GM21423 (cell line): ENCODE measurements around the gene EMC1.
"Not testable (repeated sequence)": the region's sequence is repeated elsewhere in the genome, so short reads cannot be mapped to it uniquely, and the experiment has no call there.

Experiments used
- ATAC-seq: cut with Tn5 transposase; IDR thresholded peaks from one replicate; pipeline ENCODE4 v1.9.1; 2021; ENCODE audit warnings: mild to moderate bottlenecking, moderate library complexity; ENCODE audit not compliant: unreplicated experiment

The EMC1 gene

DNA sequence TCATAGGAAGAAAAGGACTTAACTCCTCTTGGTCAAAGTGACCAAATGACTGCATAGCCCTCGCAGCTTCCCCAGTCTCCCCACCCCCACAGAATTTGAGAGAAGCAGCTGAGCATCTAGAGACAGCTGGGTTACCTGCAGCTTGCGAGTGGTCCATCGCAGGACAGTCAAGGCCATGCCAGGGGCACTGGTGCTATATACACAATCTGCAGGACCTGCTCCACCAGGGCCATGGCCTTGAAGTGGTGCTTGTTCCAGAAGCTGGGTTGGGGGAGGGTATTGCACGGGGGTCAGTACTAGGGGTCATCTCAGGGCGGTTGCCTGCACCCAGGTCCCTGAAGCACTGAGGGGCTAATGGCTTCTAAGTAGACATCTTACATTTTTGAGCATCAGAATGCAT is 10.7 kb upstream of the EMC1 start:
- ATAC-seq: no peak

DNA sequence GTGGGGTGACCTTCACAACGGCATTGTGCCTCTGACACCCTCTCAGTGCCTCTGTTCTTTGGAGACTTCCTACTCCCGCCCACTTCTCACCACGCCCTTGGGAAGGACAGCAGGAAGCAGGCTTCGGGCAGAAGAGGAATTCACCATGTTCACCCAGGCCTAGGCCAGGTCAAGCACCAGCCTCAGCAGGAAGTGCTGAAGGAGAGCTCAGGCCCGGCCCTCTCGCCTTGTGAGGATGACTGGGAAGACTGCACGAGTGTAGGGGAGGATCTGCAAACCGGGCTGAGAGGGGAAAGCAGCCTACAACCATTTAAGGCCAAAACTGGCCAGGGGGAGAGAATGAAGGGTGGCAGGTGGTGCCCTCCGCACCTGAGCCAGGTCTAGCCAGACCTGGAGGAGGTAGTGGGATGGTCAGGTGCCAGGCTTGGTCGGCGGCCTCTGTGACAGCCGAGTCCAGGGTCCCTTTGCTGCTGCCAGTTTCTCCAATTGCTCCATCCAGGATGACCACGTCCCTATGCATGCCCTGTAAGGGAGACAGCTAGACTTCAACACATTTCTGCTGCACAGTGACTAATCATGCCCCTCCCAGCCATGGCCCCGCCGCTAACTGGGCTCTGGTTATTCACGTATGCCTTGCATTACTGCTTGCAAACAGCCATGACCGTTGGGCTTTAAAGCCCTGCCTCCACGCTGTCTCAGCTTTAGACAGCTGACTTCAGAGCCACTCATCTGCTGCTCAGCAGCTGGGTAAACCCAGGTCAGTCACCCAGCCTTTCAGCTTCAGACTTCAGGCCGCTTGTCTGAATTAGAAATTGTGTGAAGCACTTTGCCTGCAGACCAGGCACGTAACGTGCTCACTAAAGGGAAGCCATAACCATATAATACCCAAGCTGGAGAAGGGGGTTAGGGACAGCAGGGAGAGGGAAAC is 9.2 kb upstream of the EMC1 start:
- no peak for ATAC-seq

DNA sequence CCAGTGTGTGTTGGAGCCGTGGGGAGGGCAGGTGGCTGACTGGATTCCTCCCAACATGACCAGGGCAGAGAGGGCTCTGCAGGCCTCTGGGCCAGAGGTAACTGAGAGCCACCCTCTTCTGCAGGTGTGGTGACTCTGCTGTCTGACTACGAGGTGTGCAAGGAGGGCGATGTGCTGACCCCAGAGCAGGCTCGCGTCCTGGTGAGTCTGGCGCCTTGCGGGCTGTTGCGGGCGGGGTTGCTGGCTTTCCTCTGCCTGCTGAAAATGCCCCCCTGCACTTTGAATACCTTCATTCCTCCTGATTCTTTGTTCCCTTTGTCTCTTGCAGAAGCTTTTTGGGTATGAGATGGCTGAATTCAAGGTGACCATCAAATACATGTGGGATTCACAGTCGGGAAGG is 7.0 kb upstream of the EMC1 start:
- no peak for ATAC-seq

DNA sequence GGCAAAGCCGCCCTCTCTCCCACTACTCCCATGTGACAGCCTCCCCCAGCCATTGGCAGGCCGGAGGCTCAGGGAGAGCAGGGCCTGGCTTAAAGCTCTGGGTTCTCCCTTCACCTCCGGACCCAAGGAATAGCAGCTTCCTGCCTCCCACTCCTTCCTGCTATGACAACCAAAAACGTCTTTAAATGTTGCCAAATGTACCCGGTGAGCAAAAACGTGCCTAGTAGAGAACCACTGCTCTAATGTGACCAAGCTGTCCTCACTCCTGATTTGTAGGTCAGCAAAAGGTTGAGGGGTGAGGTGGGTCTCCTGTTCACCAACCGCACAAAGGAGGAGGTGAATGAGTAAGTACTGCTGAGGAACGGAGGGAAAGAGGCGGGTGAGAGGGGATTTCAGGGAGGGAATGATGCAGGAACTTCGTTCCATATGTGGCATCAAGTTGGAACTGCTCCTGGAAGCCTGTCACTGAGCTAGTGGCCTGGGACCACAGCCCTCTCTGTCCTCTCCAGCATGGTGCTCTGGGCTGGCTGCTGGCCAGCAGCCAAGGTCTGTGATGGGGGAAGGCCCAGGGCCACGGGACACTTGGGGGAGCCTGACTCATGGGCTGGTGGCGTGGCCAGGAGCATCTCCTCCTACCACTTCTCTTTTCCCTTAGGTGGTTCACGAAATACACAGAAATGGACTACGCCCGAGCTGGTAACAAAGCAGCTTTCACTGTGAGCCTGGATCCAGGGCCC is 6.0 kb upstream of the EMC1 start:
- ATAC-seq: no peak

DNA sequence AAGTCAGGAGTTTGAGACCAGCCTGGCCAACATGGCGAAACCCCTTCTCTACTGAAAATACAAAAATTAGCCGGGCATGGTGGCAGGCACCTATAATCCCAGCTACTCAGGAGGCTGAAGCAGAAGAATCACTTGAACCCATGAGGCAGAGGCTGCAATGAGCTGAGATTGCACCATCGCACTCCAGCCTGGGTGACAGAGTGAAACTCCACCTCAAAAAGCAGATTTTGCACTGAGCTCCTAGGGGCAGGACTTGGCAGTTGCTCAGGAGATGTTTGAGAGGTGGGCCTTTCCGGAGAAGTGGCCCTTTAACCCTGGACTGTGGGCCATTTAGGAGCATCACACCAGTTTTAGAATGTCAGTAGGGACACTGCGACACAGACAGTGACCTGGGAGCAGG is 5.0 kb upstream of the EMC1 start:
- ATAC-seq: not testable (repeated sequence)

DNA sequence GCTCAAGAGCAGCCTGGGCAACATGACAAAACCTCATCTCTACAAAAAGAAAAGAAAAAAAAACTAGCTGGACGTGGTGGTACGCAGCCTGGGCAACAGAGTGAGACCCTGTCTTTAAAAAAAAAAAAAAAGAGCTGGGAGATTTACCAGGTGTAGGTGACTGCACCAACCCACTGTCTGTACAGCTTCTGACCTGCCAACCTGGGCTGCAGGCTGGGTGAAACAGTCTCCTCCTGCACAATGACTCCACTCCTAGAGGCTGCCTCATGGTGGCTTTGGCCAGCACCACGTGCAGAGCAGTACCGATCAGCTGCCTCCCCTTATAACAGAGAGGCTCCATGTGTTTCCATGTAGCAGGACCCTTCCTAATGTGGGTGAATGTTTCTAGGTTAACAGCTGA is 4.0 kb upstream of the EMC1 start:
- ATAC-seq: no peak

DNA sequence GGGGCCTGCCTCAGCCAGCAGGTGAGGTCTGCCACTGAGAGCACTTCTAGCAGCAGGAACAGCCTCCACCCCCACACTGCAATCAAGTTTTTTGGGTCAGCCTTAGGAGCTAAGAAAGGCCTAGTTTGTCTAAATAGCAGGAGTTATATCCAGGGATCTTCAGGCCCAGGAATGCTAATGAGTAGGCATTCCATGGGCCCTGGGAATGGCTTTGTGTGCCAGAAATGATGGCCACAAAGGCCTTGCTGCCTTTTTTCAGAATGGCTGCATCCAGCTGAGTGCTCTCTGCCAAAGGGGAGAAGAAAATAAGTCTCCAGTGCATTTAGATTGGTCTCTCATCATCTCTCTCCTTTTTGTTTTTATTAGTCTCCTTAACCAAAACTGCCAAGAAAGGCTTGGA is 3.1 kb upstream of the EMC1 start:
- ATAC-seq: no peak

DNA sequence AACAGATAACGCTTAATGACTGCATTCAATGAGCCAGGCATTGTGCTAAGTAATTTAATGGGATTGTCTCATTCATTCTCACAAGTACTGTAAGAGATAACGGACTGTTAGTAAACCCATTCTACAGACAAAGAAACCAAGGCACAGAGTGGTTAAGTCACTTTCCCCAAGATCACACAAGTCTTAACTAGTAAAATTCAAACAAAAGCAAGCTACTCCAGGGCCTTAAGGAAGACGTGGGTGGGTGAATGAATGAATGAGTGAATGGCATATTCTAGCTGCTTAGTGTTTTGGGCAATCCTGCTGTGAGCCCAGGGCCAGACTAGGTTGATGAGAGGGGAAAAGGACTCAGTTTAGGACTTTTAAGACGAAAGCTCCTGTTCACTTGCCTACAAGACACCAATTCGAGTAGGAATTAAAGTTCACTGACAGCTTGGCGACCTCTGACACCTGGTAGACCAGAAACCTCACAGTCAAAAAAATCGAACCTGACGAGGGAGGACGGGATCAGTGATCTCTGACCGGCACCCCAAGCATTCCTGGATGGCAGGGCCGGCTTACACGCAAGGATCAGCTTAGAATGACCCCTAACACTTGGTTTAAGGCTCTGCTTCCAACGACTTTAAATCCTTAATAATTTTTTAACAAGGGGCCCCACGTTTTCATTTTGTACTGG is 557 bp downstream of the EMC1 start:
- ATAC-seq: no peak

DNA sequence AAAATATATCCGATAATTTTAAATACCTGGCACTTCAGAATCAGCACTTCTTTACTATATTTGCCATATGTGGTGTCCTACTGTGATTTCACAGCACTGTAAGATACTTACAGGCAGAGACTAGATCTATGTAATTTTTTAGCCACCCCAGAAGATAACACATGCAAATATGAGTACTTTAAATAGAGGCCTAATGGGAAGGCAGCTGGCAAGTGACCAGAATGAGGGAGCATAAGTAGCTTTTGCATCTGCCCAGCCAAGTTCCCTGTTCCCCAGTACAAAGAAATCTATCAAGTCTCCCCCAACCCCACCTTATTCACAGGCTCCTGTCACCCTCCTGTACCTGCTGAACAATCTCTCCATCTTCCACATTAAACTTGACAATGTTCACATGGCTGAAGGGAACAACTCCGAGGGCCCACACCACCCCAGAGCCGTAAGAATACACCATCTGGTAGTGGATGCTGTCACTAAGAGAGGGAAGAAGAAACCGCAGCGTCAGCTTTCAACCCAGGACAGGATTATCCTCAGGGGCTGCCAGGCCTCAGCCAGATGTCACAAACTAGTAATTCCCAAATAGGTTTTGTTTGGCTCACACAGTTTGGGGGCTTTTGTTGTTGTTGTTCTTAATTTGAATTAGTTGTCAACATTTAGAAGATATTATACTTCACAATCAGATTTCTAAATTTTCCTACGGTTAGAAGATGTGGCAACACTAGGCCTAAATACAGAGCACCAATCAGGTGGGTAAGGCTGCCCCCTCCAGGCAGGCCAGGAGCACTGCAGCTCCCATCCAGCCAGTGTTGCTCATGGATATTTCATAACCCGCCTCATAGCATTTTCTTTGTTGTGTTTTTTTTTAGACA is 10.4 kb downstream of the EMC1 start:
- no peak for ATAC-seq

DNA sequence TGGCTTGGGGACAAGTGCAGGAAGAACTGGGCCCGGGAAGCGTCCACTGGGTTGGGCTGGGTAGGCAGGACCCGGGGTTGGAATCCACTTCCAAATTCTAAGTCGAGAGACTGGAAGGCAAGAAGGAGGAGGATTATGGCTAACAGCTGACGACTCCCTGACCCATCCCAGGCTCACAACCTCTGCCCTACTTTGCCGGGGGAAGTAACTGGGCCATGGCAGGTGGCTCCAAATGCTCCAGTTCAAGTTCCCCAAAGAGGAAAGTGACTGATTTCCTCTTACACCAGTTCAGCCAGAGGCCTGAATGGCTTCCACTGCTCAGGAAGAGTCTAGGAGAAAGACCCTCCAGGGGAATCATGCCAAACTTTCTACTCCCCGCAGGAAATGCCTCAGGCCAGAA is 11.4 kb downstream of the EMC1 start:
- ATAC-seq: no peak

DNA sequence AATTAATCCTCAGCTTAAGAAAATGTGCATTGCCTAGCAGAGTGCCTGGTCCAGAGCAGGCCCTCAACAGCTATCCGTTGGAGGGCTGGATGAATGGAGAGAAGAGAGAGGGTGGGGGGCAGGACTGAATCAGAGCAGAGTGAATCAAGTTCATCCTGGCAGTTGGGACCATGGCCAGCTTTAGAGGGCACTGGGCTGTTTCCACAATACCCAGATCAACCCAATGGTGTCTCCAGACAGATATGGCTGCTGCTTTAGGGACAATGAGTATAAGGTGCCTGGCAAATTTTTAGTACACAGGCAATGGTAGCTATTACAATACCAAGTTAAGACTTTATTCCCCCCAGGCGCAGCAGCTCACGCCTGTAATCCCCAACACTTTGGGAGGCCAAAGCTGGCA is 17.1 kb downstream of the EMC1 start:
- ATAC-seq: no peak

DNA sequence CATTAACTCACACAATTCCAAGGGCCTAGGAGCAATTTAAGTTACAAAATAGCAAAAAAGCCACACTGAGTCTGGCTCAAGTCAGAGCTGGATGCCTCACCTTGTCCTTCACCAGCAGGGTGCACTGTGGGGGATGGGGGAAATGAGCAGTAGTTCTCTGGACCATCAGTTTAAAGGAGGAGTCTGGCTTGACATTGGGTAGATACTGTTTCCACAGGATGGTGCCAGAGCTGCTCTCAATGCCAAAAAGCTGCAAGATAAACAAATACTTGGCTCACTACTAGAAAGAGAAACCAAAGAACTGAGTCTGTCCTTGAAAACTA is 18.8 kb downstream of the EMC1 start:
- no peak for ATAC-seq

DNA sequence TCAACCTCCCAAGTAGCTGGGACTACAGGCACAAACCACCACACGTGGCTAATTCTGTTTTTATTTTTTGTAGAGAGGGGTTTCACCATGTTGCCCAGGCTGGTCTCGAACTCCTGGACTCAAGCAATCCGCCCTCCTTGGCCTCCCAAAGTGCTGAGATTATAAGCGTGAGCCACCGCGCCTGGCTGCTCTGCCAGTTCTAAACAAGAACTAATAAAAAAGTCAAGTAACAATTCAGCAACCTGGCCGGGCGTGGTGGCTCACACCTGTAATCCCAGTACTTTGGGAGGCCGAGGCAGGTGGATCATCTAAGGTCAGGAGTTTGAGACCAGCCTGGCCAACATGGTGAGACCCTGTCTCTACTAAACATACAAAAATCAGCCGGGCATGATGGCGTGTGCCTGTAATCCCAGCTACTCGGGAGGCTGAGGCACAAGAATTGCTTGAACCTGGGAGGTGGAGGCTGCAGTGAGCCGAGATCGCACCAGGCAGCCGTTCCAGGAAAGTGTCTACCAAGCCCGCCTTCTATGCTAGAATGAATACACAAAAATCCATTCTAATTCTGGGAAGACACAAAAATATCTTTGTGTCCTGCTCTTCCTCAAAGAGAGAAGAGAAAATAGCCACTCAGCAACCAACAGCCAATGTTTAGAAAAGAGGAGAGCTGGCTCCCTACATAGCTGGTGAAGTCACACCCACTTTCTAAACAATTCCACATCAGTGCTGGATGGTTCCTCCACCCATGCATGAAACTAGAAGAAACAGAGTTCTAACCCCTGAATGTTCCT is 19.4 kb downstream of the EMC1 start:
- not testable (repeated sequence) for ATAC-seq

DNA sequence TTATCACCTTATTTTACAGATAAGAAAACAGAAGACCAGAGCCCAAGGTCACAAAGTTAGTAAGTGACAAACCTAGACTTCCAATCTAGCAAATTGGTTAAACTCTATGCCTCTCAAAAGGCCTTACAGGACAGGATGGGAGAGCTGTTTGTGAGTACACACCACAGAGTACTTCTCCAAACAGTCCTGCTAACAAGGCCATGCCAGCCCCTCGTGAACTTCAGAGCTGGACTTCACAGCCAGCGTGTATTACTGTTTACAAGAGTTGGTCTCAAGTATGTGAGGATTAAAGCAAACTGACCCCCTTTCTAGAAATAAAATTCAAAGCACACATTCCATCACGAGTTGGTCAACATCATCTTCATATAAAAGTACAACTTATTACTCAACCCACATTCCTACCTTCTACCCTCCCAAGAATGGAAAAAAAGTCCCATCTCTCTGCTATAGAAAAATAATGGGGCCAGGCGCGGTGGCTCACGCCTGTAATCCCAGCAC is 21.4 kb downstream of the EMC1 start:
- ATAC-seq: no peak

DNA sequence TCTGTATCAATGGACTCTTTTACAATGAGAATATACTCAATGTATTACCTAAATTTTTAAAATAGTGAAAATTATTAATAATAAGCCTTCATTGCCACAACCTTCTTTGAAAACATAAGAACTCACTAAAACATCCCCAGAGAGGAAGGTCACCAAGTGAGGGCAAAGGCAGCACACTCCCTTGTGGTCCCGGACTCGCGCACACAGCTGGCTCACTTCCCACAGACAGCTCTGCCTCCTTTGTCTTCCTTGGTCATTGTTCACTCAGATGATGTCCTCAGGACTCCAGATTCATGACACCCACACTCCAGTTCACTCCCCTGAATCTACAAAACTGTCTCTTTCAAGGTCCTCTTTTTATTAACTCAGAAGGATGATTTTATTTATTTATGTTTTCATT is 22.1 kb downstream of the EMC1 start:
- no peak for ATAC-seq

DNA sequence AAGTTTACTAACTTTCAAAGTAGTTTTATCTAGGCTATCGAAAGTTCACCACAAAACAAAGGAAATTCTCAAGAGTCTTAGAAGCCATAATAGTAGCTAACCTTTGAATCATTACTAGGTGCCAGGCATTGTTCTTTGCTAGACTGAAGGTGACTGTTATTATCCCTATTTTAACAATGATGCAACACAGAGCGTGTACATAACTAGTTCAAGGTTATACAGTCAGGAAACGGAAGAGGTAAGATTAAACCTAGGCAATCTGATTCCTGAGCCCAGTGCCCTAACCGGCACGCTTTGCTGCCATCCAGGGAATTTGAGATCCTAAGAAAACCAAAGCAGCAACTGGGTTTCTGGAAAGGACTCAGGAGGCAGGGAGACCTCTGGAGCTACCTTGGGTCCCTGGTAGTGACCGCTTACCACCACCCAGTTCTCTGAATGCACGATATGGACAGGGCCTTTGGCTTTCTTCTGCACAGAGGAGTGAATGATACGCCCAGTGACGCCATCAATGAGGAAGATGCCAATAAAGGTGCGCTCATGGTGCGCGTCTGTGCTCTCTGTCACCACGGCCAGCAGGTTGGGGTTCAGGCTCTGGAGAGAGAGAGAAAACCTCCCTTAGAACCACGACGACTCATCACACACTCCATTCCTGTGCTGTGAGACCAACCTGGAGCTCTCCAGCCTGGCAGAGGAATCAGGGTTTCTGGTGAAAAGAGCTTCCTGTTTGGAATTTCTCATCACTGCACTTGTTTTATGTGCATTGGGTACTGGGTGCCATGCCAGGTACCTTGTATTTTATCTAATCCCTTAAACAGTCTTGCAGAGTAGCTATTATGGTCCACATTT is 28.1 kb downstream of the EMC1 start:
- ATAC-seq: no peak

DNA sequence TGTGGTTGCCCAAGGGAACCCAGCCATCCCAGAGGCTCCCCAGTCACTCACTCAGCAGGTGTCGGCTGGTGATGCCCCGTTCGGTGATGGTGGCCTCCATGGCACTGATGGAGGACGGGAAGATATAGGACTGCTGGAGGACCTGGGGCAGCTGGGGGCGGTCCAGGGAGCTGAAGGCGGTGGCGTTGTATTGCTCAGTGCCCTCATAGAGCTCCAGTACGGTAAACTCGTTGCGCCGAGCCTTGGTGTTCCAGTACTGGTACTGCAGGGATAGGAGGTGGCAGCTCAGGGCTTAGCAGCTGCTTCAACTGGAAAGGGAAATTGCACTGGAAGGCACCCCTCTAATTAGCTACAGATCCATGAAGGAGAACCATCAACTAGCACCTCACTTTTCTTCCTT is 28.8 kb downstream of the EMC1 start:
- ATAC-seq: no peak

DNA sequence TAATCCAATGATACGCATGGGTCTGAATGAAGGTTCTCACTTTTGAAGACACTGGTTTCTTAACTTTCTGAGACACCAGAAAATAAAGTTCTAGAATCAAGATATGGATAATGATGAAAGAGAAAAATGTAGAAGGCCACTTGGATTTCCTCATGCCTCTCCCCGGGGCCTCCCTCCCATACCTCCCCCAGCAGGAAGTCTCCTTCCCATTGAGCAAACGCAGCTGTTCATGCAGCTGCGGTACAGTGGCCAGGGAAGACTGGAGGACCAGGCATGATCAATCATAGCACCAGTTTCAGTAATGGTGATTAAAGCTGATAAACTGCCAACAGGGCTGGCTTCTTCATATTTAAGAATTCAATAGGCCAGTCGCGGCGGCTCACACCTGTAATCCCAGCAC is 30.3 kb downstream of the EMC1 start:
- no peak for ATAC-seq
